ENCODE results near the gene IGF2. TPM values are rescaled to one million over a fixed set of nuclear protein-coding genes. Genes with fewer than 3 reads are reported as not detected.

Gene IGF2
- total and polyA plus RNA-seq, 7 donors, result 5.9 to 471 (median 60.2) TPM

DNA sequence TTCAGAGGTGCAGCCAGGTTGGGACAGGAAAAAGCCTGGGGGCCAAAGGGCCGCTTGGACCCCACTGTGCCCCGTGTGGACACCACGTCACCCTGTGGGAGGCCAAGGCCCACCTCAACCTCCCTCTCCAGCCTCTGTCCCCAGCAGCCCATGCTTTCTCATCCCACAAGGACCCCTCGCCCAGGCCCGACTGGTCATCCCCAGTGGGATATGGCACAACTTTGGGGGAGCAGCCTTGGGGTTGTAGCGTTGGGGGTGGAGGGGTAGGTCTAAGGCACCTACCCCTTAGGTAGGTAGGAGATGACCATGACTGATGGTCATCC is 44.0 kb downstream of the IGF2 start:
- Histone ChIP-seq H3K27ac (no peak overlapping the region), H3K27me3 (ENCODE audit: insufficient read depth in 3 of 3, low read length in 2 of 3) (no peaks in the 10 kb centered on the region), H3K4me3 (no peak overlapping the region), H3K9me3 (no peaks in the 10 kb centered on the region), H3K4me1 (peaks cover 29% of the 10 kb centered on the region), H3K36me3 (ENCODE audit: insufficient read depth in 1 of 2, low read depth in 1 of 2) (no peaks in the 10 kb centered on the region)
- TF ChIP-seq, protein P1, sequence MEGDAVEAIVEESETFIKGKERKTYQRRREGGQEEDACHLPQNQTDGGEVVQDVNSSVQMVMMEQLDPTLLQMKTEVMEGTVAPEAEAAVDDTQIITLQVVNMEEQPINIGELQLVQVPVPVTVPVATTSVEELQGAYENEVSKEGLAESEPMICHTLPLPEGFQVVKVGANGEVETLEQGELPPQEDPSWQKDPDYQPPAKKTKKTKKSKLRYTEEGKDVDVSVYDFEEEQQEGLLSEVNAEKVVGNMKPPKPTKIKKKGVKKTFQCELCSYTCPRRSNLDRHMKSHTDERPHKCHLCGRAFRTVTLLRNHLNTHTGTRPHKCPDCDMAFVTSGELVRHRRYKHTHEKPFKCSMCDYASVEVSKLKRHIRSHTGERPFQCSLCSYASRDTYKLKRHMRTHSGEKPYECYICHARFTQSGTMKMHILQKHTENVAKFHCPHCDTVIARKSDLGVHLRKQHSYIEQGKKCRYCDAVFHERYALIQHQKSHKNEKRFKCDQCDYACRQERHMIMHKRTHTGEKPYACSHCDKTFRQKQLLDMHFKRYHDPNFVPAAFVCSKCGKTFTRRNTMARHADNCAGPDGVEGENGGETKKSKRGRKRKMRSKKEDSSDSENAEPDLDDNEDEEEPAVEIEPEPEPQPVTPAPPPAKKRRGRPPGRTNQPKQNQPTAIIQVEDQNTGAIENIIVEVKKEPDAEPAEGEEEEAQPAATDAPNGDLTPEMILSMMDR (IDR thresholded peaks at IDR 0.05), result no peak
- peak in 1 of 2 donors; percentile 43 for DNase-seq
- WGBS, 3 donors, result 95 to 98% (median 98%) methylated on average over 6 of the region's 6 CpGs
- intact Hi-C loops (cut with DNase I), result no loop called here
- ATAC-seq, result no peak

DNA sequence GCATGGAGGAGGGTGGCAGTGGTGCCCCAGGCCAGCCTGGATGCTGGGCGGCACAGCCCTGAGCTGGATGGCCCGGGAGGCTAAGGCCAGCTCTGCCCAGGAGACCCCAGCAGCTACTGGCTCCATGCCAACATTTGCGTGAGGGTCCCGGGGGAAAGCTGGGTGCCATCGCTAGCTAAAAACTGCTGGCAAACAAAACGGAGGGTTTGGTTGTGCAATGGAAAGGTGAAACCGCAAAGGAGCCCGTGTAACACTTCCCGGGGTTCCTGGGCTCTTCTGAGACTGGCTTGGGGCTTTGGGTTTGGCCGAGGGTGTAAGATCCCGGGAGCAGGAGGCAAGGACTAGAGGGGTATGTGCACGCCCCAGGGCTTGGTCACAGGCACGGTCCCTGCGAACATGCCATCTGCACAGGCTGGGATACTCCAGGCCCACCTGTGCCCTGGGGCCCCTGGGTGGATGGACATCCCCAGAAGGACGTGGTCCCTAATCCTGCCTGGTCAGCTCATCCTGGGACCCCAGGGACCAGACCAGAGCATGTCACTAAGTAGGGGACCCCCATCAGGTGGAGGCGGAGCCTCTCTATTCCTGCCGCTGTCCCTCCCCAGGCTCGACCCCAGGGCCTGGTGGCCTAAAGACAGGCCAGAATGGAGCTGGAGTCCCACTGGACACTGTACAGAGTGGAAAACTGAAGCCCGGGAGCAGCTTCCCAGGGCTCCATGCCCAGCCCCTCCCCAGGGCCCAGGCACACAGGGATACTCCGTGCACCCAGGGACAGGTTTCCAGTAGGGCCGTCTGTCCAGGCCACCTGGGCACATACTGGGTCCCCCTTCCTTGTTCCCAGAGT is 44.6 kb downstream of the IGF2 start:
- Histone ChIP-seq H3K27me3 (ENCODE audit: insufficient read depth in 3 of 3, low read length in 2 of 3) (no peaks in the 10 kb centered on the region), H3K4me1 (peaks cover 29% of the 10 kb centered on the region), H3K27ac (no peak overlapping the region), H3K9me3 (no peaks in the 10 kb centered on the region), H3K36me3 (ENCODE audit: insufficient read depth in 1 of 2, low read depth in 1 of 2) (no peaks in the 10 kb centered on the region), H3K4me3 (no peak overlapping the region)
- WGBS, 3 donors, result 62 to 80% (median 64%) methylated on average over 20 to 21 of the region's 21 CpGs
- peak in 1 of 2 donors; percentile 47 for DNase-seq
- ATAC-seq, result no peak
- intact Hi-C loops (cut with DNase I), result loop anchor here in 1 of 2 donors (5.0 kb wide), 1 partner anchor 53 kb away; no protein-coding TSS in a partner anchor
- TF ChIP-seq, protein P1 (IDR thresholded peaks at IDR 0.05), result no peak

DNA sequence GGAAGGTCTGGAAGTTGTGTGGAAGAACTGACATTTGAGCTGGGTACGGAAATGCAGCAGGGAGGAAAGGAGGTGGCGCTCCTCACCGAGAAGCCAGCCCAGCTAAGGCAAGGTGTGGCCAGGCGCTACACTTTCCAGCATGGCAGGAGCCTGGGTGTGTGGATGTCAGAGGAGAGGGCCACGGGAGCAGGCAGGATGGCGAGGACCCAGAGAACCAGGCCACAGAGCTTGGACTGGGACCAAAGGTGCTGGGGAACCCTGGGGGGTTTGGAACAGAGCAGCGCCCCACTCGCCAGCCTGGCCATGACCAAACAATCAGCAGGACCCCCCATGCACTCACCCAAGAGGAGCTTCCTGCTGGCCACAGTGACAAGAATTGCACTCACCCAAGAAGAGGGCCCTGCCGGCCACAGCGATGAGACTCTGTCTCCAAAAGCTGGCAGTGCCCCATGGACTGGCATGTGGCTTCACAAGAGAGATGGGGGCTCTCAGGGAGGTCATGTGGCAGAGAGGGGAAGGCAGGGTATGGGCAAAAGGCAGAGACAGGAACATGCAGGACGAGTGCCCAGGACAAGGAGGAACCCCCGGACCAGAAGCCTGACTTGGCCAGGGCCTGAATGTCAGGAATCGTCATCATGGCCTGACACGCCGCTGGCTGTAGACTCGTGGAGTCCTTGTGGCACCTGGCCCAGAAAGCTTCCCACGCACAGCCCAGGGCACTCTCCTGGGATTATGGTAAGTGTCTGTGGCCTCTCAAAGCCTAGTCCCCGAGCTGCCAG is 45.4 kb downstream of the IGF2 start:
- H3K36me3 ChIP-seq (ENCODE audit: insufficient read depth in 1 of 2, low read depth in 1 of 2), result no peaks in the 10 kb centered on the region
- H3K4me3 ChIP-seq, result no peak overlapping the region
- DNase-seq, result peak; percentile 70 to 87
- 29 to 46% (median 30%) methylated on average over 18 of the region's 18 CpGs for WGBS, 3 donors
- no peaks in the 10 kb centered on the region for H3K9me3 ChIP-seq
- H3K4me1 ChIP-seq, result peaks cover 26% of the 10 kb centered on the region
- no peaks in the 10 kb centered on the region for H3K27me3 ChIP-seq (ENCODE audit: insufficient read depth in 3 of 3, low read length in 2 of 3)
- peak overlapping the region; percentile 49 for H3K27ac ChIP-seq
- peak; percentile 54 to 70 (median 65) for ATAC-seq
- intact Hi-C loops (cut with DNase I), result loop anchor here in 1 of 2 donors (5.0 kb wide), 1 partner anchor 54 kb away; no protein-coding TSS in a partner anchor
- TF ChIP-seq, protein P1 (IDR thresholded peaks at IDR 0.05), result no peak

DNA sequence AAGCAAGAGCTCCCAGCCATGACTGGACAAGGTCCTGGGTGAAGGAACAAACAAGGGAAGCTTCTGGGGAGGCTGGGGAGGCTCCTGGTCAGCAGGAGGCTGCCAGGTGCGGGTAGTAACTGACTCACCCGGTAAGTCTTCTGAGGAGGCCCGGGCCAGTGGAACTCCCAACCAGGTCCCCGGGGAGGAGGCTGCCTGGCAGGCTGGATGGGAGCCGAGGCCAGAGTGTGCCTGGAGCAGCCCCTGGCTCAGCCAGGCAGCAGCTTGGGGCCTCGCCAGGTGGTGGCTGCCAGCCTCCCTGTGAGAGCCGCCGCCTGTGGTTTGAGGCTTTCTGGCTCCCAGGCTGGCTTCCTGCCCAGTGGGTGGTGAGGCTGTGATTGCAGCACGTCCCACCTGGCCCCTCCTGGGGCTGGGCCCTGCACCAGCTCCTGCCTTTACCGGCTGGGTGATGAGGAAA is 46.2 kb downstream of the IGF2 start:
- DNase-seq (peak; percentile 88 to 97), ATAC-seq (peak; percentile 84 to 95 (median 91))
- no peaks in the 10 kb centered on the region for H3K36me3 ChIP-seq (ENCODE audit: insufficient read depth in 1 of 2, low read depth in 1 of 2)
- no peaks in the 10 kb centered on the region for H3K27me3 ChIP-seq (ENCODE audit: insufficient read depth in 3 of 3, low read length in 2 of 3)
- TF ChIP-seq, protein P1 (IDR thresholded peaks at IDR 0.05), result no peak
- intact Hi-C loops (cut with DNase I), result loop anchor here in 1 of 2 donors (5.0 kb wide), 1 partner anchor 54 kb away; no protein-coding TSS in a partner anchor
- H3K4me3 ChIP-seq, result no peak overlapping the region
- no peaks in the 10 kb centered on the region for H3K9me3 ChIP-seq
- H3K4me1 ChIP-seq, result peaks cover 24% of the 10 kb centered on the region
- WGBS, 3 donors, result 15 to 18% (median 17%) methylated on average over 9 to 10 of the region's 10 CpGs
- peak overlapping the region; percentile 49 for H3K27ac ChIP-seq
